IPS DF 6.9 (cell line): ENCODE results near the gene MYO1D.
"Not testable (repeated sequence)": the region's sequence is repeated elsewhere in the genome, so short reads cannot be mapped to it uniquely, and the experiment has no call there.

Source experiments
- DNase-seq: peaks from one replicate; pipeline ENCODE4 v3.0.0-alpha.2; 2013; ENCODE audit warnings: low read depth, low spot score
- H3K27ac ChIP-seq: one replicate; pipeline ENCODE4 v1.5.1; 2013; ENCODE audit warnings: low read length, control low read depth
- H3K27me3 ChIP-seq: 2 replicates; pipeline ENCODE4 v1.6.1; 2013; ENCODE audit warnings: mild to moderate bottlenecking, low read length; ENCODE audit not compliant: control insufficient read depth, insufficient read depth
- H3K36me3 ChIP-seq: 2 replicates; pipeline ENCODE4 v1.6.1; 2013; ENCODE audit warnings: low read length; ENCODE audit not compliant: control insufficient read depth, insufficient read depth
- H3K4me1 ChIP-seq: 2 replicates; pipeline ENCODE4 v1.6.1; 2013; ENCODE audit warnings: low read length; ENCODE audit not compliant: control insufficient read depth, insufficient read depth
- H3K4me3 ChIP-seq: 2 replicates; pipeline ENCODE4 v1.5.1; 2013; ENCODE audit warnings: mild to moderate bottlenecking, low read length
- H3K9me3 ChIP-seq: 2 replicates; pipeline ENCODE4 v1.6.1; 2013; ENCODE audit warnings: low read length, inconsistent platforms; ENCODE audit not compliant: control insufficient read depth, insufficient read depth
- WGBS: extraction: QIAGEN DNeasy Blood & Tissue Kit; methylation state at CpG from one replicate; pipeline ENCODE4 v1.1.7; 2013; ENCODE audit warnings: mixed read lengths, missing lambda C conversion rate; ENCODE audit not compliant: insufficient read length, insufficient coverage; 5-methylcytosine and 5-hydroxymethylcytosine counted together

MYO1D gene

GRCh38 chr17:32458371-32458770, 418.6 kb downstream of the MYO1D start:
- H3K27ac ChIP-seq: no peak overlapping the region
- H3K9me3 ChIP-seq: no peaks in the 10 kb centered on the region
- no peak for DNase-seq
- peaks cover 17% of the 10 kb centered on the region; the same call in 1 of the 2 replicates for H3K36me3 ChIP-seq
- H3K27me3 ChIP-seq: no peaks in the 10 kb centered on the region
- no peak overlapping the region for H3K4me3 ChIP-seq
- no peaks in the 10 kb centered on the region for H3K4me1 ChIP-seq

GRCh38 chr17:32453370-32453769, 423.6 kb downstream of the MYO1D start:
- Histone ChIP-seq H3K27me3 (no peaks in the 10 kb centered on the region), H3K4me1 (no peaks in the 10 kb centered on the region), H3K4me3 (no peak overlapping the region), H3K9me3 (no peaks in the 10 kb centered on the region), H3K27ac (no peak overlapping the region), H3K36me3 (peaks cover 15% of the 10 kb centered on the region; the same call in 1 of the 2 replicates)
- DNase-seq: no peak
- WGBS: no CpG with 5 or more reads among the region's 2 CpGs

- no peak for DNase-seq
- no peak overlapping the region for H3K4me3 ChIP-seq
- no peaks in the 10 kb centered on the region for H3K27me3 ChIP-seq
- H3K27ac ChIP-seq: no peak overlapping the region
- H3K36me3 ChIP-seq: peaks cover 12% of the 10 kb centered on the region; the same call in 1 of the 2 replicates
- H3K9me3 ChIP-seq: no peaks in the 10 kb centered on the region
- WGBS: no CpG with 5 or more reads among the region's 1 CpG
- H3K4me1 ChIP-seq: no peaks in the 10 kb centered on the region
These were observed 424.6 kb downstream of the MYO1D start for GRCh38 chr17:32452281-32452680.

- H3K36me3 ChIP-seq: peaks cover 12% of the 10 kb centered on the region; the same call in 1 of the 2 replicates
These were observed 425.0 kb downstream of the MYO1D start for GRCh38 chr17:32451879-32452278.

GRCh38 chr17:32450379-32450778, 426.5 kb downstream of the MYO1D start:
- H3K27me3 ChIP-seq, H3K9me3 ChIP-seq, H3K4me1 ChIP-seq, H3K4me3 ChIP-seq, DNase-seq, H3K27ac ChIP-seq: not testable (repeated sequence)
- peaks cover 12% of the 10 kb centered on the region; the same call in 1 of the 2 replicates for H3K36me3 ChIP-seq
- WGBS: no CpG with 5 or more reads among the region's 6 CpGs

More at GRCh38 chr17:32451879-32452278, 425.0 kb downstream of the MYO1D start:
- no peak overlapping the region for H3K27ac ChIP-seq
- H3K4me1 ChIP-seq: no peaks in the 10 kb centered on the region
- no peak for DNase-seq
- no CpG with 5 or more reads among the region's 2 CpGs for WGBS
- no peaks in the 10 kb centered on the region for H3K9me3 ChIP-seq
- no peak overlapping the region for H3K4me3 ChIP-seq
- no peaks in the 10 kb centered on the region for H3K27me3 ChIP-seq

- Histone ChIP-seq H3K9me3 (no peaks in the 10 kb centered on the region), H3K36me3 (peaks cover 8% of the 10 kb centered on the region; the same call in 1 of the 2 replicates), H3K4me3 (no peak overlapping the region), H3K4me1 (no peaks in the 10 kb centered on the region), H3K27ac (no peak overlapping the region), H3K27me3 (no peaks in the 10 kb centered on the region)
- no peak for DNase-seq
- no CpG with 5 or more reads among the region's 5 CpGs for WGBS
These were observed 427.0 kb downstream of the MYO1D start for GRCh38 chr17:32449963-32450362.

GRCh38 chr17:32446949-32447348, 430.0 kb downstream of the MYO1D start:
- H3K36me3 ChIP-seq: no peaks in the 10 kb centered on the region; the same call in 1 of the 2 replicates
- no peaks in the 10 kb centered on the region for H3K4me1 ChIP-seq
- no peaks in the 10 kb centered on the region for H3K27me3 ChIP-seq
- no peaks in the 10 kb centered on the region for H3K9me3 ChIP-seq
- DNase-seq: no peak
- H3K4me3 ChIP-seq: no peak overlapping the region
- H3K27ac ChIP-seq: no peak overlapping the region
- no CpG with 5 or more reads among the region's 2 CpGs for WGBS

- Histone ChIP-seq H3K36me3 (no peaks in the 10 kb centered on the region; the same call in 1 of the 2 replicates), H3K4me3 (no peak overlapping the region), H3K4me1 (no peaks in the 10 kb centered on the region), H3K9me3 (no peaks in the 10 kb centered on the region), H3K27ac (no peak overlapping the region), H3K27me3 (no peaks in the 10 kb centered on the region)
- no peak for DNase-seq
- WGBS: no CpG with 5 or more reads among the region's 2 CpGs
These were observed 431.0 kb downstream of the MYO1D start for GRCh38 chr17:32445971-32446370.

GRCh38 chr17:32445497-32445896, 431.4 kb downstream of the MYO1D start:
- no peaks in the 10 kb centered on the region; the same call in 1 of the 2 replicates for H3K36me3 ChIP-seq
- no peaks in the 10 kb centered on the region for H3K9me3 ChIP-seq
- no peaks in the 10 kb centered on the region for H3K4me1 ChIP-seq
- no peaks in the 10 kb centered on the region for H3K27me3 ChIP-seq
- peak overlapping the region; percentile 93; the same call in 1 of the 2 replicates for H3K4me3 ChIP-seq
- no peak for DNase-seq
- no peak overlapping the region for H3K27ac ChIP-seq
- WGBS: no CpG with 5 or more reads among the region's 6 CpGs

GRCh38 chr17:32445074-32445415, 431.9 kb downstream of the MYO1D start:
- WGBS: no CpG with 5 or more reads among the region's 14 CpGs

GRCh38 chr17:32444301-32445073, 432.4 kb downstream of the MYO1D start, which contains the start of gene PSMD11:
Gene PSMD11, plus strand, starts transcription at chr17:32444510. Its CDS starts 14 bp downstream, at chr17:32444524.
- H3K4me1 ChIP-seq: no peaks in the 10 kb centered on the region
- H3K27ac ChIP-seq: no peak within 1 kb of the TSS
- peak; percentile 93 for DNase-seq

More at GRCh38 chr17:32445074-32445415, 431.9 kb downstream of the MYO1D start:
- H3K9me3 ChIP-seq: no peaks in the 10 kb centered on the region
- H3K4me3 ChIP-seq: peak overlapping the region; percentile 93
- H3K36me3 ChIP-seq: no peaks in the 10 kb centered on the region; the same call in 1 of the 2 replicates
- H3K27ac ChIP-seq: no peak overlapping the region
- H3K27me3 ChIP-seq: no peaks in the 10 kb centered on the region
- no peaks in the 10 kb centered on the region for H3K4me1 ChIP-seq
- DNase-seq: no peak

More at GRCh38 chr17:32444301-32445073, 432.4 kb downstream of the MYO1D start, which contains the start of gene PSMD11:
- peak within 1 kb of the TSS; percentile 93 for H3K4me3 ChIP-seq
- no peaks in the 10 kb centered on the region; the same call in 1 of the 2 replicates for H3K36me3 ChIP-seq
- no peaks in the 10 kb centered on the region for H3K9me3 ChIP-seq
- WGBS: no CpG with 5 or more reads among the region's 74 CpGs
- H3K27me3 ChIP-seq: no peaks in the 10 kb centered on the region
